SK-N-SH treated with all-trans-retinoic acid at 6 μM for 48 hours (cell line): ENCODE data around the gene MAPK6.

ENCODE experiments used
- ATAC-seq: fragments of 200-7000 bp; cut with Tn5 transposase; 3 replicates; pipeline ENCODE4 v1.9.1; 2020; ENCODE audit warnings: mild to moderate bottlenecking, moderate library complexity
- ARNTL ChIP-seq: fragments of 450-650 bp; formaldehyde crosslinking; IDR thresholded peaks from 2 replicates; pipeline ENCODE4 v1.5.0; 2020; ENCODE audit warnings: low read depth, mild to moderate bottlenecking, moderate library complexity, borderline replicate concordance
- CSDC2 ChIP-seq: fragments of 250-450 bp; sonication (Bioruptor Pico); IDR thresholded peaks from 2 replicates; pipeline ENCODE4 v1.5.0; 2020; ENCODE audit warnings: mild to moderate bottlenecking, moderate library complexity
- ESRRG ChIP-seq: fragments of 250-450 bp; sonication (Bioruptor Pico); IDR thresholded peaks from 2 replicates; pipeline ENCODE4 v1.6.1; 2021; ENCODE audit warnings: mild to moderate bottlenecking
- GLIS3 ChIP-seq: fragments of 250-450 bp; sonication (Bioruptor Pico); IDR thresholded peaks from 2 replicates; pipeline ENCODE4 v1.5.0; 2020; ENCODE audit warnings: mild to moderate bottlenecking, moderate library complexity
- OSR1 ChIP-seq: fragments of 250-450 bp; sonication (Bioruptor Pico); IDR thresholded peaks from 2 replicates; pipeline ENCODE4 v1.8.0; 2022; ENCODE audit warnings: moderate library complexity, mild to moderate bottlenecking, inconsistent platforms
- RARB ChIP-seq: fragments of 250-450 bp; sonication (Bioruptor Pico); IDR thresholded peaks from 2 replicates; pipeline ENCODE4 v1.8.0; 2021; ENCODE audit warnings: mild to moderate bottlenecking, moderate library complexity
- SNAI2 ChIP-seq: fragments of 250-450 bp; sonication (Bioruptor Pico); IDR thresholded peaks from 2 replicates; pipeline ENCODE4 v1.5.0; 2020; ENCODE audit warnings: mild to moderate bottlenecking, moderate library complexity
- TOX ChIP-seq: fragments of 250-450 bp; sonication (Bioruptor Pico); IDR thresholded peaks from 2 replicates; pipeline ENCODE4 v1.8.0; 2021; ENCODE audit warnings: mild to moderate bottlenecking, moderate library complexity, borderline replicate concordance
- ZFP30 ChIP-seq: fragments of 450-650 bp; formaldehyde crosslinking; IDR thresholded peaks from 2 replicates; pipeline ENCODE4 v1.5.0; 2022; ENCODE audit warnings: mild to moderate bottlenecking, moderate library complexity
- ZNF565 ChIP-seq: fragments of 450-650 bp; formaldehyde crosslinking; conservative IDR thresholded peaks from 2 replicates; pipeline ENCODE4 v1.5.0; 2020; ENCODE audit warnings: low read depth, mild to moderate bottlenecking, moderate library complexity
- ZNF70 ChIP-seq: fragments of 450-650 bp; formaldehyde crosslinking; IDR thresholded peaks from 2 replicates; pipeline ENCODE4 v1.5.0; 2020; ENCODE audit warnings: mild to moderate bottlenecking, moderate library complexity
- ZNF8 ChIP-seq: fragments of 450-650 bp; formaldehyde crosslinking; IDR thresholded peaks from 2 replicates; pipeline ENCODE4 v1.5.0; 2020; ENCODE audit warnings: mild to moderate bottlenecking, moderate library complexity
- TF ChIP-seq, protein P1 (sequence below): fragments of 250-450 bp; sonication (Bioruptor Pico); IDR thresholded peaks from 2 replicates; pipeline ENCODE4 v1.5.0; 2020; ENCODE audit warnings: mild to moderate bottlenecking, moderate library complexity
- TF ChIP-seq, protein P2 (sequence below): fragments of 250-450 bp; sonication (Bioruptor Pico); IDR thresholded peaks from 2 replicates; pipeline ENCODE4 v1.5.1; 2020; ENCODE audit warnings: low read depth, mild to moderate bottlenecking, moderate library complexity
- TF ChIP-seq, protein P3 (sequence below): fragments of 250-450 bp; sonication (Bioruptor Pico); IDR thresholded peaks from 2 replicates; pipeline ENCODE4 v1.5.1; 2021; ENCODE audit warnings: mild to moderate bottlenecking, moderate library complexity
- TF ChIP-seq, protein P4 (sequence below): fragments of 250-450 bp; sonication (Bioruptor Pico); IDR thresholded peaks from 2 replicates; pipeline ENCODE4 v1.8.0; 2020; ENCODE audit warnings: mild to moderate bottlenecking, moderate library complexity, borderline replicate concordance
- TF ChIP-seq, protein P5 (sequence below): fragments of 250-450 bp; sonication (Bioruptor Pico); IDR thresholded peaks from 2 replicates; pipeline ENCODE4 v1.8.0; 2021; ENCODE audit warnings: low read depth, mild to moderate bottlenecking, moderate library complexity, borderline replicate concordance

The MAPK6 gene

DNA sequence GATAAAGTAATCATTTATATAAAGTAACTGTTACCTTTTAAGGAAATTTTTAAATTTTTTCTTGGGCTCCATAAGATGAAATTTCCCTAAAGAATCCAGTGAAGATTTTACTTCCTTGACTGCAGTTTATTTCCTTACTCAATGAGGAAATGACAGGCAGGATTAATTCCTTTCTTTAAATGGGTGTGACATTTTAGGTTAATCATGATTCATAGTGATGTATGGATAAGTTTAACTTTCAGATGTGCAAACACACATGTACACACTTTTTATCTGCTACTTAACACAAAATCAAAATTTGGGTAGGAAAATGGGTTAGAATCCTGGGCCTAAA is 36.3 kb upstream of the MAPK6 start (continued):
- TF ChIP-seq ZNF565 (CRISPR knock-in tag): no peak
- TF ChIP-seq ARNTL (CRISPR knock-in tag): no peak
- TF ChIP-seq, protein P1, sequence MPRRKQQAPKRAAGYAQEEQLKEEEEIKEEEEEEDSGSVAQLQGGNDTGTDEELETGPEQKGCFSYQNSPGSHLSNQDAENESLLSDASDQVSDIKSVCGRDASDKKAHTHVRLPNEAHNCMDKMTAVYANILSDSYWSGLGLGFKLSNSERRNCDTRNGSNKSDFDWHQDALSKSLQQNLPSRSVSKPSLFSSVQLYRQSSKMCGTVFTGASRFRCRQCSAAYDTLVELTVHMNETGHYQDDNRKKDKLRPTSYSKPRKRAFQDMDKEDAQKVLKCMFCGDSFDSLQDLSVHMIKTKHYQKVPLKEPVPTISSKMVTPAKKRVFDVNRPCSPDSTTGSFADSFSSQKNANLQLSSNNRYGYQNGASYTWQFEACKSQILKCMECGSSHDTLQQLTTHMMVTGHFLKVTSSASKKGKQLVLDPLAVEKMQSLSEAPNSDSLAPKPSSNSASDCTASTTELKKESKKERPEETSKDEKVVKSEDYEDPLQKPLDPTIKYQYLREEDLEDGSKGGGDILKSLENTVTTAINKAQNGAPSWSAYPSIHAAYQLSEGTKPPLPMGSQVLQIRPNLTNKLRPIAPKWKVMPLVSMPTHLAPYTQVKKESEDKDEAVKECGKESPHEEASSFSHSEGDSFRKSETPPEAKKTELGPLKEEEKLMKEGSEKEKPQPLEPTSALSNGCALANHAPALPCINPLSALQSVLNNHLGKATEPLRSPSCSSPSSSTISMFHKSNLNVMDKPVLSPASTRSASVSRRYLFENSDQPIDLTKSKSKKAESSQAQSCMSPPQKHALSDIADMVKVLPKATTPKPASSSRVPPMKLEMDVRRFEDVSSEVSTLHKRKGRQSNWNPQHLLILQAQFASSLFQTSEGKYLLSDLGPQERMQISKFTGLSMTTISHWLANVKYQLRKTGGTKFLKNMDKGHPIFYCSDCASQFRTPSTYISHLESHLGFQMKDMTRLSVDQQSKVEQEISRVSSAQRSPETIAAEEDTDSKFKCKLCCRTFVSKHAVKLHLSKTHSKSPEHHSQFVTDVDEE (CRISPR knock-in tag): no peak
- TF ChIP-seq SNAI2 (CRISPR knock-in tag): no peak
- TF ChIP-seq CSDC2: no peak
- TF ChIP-seq, protein P2, sequence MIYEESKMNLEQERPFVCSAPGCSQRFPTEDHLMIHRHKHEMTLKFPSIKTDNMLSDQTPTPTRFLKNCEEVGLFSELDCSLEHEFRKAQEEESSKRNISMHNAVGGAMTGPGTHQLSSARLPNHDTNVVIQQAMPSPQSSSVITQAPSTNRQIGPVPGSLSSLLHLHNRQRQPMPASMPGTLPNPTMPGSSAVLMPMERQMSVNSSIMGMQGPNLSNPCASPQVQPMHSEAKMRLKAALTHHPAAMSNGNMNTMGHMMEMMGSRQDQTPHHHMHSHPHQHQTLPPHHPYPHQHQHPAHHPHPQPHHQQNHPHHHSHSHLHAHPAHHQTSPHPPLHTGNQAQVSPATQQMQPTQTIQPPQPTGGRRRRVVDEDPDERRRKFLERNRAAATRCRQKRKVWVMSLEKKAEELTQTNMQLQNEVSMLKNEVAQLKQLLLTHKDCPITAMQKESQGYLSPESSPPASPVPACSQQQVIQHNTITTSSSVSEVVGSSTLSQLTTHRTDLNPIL (CRISPR knock-in tag): no peak
- TF ChIP-seq ESRRG: no peak
- TF ChIP-seq GLIS3 (CRISPR knock-in tag): no peak
- no peak for TF ChIP-seq ZFP30 (CRISPR knock-in tag)

DNA sequence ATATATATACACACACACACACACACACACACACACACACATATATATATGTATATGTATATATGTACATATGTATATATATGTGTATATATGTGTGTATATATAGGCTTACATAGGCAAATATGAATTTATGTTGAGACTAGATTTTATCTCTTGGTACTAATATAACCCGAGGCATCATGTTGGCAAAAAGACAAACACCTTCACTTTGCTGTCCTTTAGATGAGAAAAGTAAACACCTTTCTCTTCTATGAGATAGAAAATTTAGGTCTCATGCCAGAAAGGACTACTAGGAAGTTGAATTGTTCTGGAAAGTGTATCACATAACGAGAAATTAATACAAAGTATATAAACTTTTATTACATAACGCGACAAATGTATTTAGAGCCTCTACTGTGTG is 27.9 kb upstream of the MAPK6 start:
- no peak for ATAC-seq
- no peak for TF ChIP-seq ESRRG
- no peak for TF ChIP-seq TOX (CRISPR knock-in tag)
- TF ChIP-seq, protein P3, sequence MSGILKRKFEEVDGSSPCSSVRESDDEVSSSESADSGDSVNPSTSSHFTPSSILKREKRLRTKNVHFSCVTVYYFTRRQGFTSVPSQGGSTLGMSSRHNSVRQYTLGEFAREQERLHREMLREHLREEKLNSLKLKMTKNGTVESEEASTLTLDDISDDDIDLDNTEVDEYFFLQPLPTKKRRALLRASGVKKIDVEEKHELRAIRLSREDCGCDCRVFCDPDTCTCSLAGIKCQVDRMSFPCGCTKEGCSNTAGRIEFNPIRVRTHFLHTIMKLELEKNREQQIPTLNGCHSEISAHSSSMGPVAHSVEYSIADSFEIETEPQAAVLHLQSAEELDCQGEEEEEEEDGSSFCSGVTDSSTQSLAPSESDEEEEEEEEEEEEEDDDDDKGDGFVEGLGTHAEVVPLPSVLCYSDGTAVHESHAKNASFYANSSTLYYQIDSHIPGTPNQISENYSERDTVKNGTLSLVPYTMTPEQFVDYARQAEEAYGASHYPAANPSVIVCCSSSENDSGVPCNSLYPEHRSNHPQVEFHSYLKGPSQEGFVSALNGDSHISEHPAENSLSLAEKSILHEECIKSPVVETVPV: no peak

DNA sequence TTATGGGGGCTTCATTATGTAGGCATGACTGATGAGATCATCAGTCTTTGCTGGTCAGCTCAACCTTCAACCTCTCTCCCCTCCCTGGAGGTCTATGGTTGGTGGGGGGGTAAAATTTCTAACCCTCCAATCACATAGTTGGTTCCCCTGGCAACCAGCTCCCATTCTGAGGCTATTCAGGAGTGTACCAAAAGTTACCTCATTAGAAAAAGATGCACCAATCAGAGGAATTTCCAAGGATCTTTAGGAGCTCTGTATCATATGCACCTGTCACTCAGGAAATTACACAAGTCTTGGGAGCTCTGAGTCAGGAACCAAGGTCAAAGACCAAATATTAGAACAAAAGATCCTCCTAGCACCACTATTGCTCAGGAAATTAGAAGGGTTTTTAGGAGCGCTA is 26.1 kb upstream of the MAPK6 start:
- TF ChIP-seq ZNF8 (CRISPR knock-in tag) (no peak), ESRRG (no peak), RARB (CRISPR knock-in tag) (no peak), OSR1 (CRISPR knock-in tag) (no peak), SNAI2 (CRISPR knock-in tag) (no peak), ZNF70 (CRISPR knock-in tag) (no peak)
- TF ChIP-seq, protein P3: no peak
- TF ChIP-seq, protein P4, sequence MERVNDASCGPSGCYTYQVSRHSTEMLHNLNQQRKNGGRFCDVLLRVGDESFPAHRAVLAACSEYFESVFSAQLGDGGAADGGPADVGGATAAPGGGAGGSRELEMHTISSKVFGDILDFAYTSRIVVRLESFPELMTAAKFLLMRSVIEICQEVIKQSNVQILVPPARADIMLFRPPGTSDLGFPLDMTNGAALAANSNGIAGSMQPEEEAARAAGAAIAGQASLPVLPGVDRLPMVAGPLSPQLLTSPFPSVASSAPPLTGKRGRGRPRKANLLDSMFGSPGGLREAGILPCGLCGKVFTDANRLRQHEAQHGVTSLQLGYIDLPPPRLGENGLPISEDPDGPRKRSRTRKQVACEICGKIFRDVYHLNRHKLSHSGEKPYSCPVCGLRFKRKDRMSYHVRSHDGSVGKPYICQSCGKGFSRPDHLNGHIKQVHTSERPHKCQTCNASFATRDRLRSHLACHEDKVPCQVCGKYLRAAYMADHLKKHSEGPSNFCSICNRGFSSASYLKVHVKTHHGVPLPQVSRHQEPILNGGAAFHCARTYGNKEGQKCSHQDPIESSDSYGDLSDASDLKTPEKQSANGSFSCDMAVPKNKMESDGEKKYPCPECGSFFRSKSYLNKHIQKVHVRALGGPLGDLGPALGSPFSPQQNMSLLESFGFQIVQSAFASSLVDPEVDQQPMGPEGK (CRISPR knock-in tag): no peak
- TF ChIP-seq, protein P2 (CRISPR knock-in tag): no peak
- TF ChIP-seq, protein P5, sequence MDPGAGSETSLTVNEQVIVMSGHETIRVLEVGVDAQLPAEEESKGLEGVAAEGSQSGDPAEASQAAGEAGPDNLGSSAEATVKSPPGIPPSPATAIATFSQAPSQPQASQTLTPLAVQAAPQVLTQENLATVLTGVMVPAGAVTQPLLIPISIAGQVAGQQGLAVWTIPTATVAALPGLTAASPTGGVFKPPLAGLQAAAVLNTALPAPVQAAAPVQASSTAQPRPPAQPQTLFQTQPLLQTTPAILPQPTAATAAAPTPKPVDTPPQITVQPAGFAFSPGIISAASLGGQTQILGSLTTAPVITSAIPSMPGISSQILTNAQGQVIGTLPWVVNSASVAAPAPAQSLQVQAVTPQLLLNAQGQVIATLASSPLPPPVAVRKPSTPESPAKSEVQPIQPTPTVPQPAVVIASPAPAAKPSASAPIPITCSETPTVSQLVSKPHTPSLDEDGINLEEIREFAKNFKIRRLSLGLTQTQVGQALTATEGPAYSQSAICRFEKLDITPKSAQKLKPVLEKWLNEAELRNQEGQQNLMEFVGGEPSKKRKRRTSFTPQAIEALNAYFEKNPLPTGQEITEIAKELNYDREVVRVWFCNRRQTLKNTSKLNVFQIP (CRISPR knock-in tag): no peak
- ATAC-seq: no peak
